Measurements from ENCODE around the gene RNF227. TPM values are rescaled to one million over a fixed set of nuclear protein-coding genes. Genes with fewer than 3 reads are reported as not detected.
A peak's percentile ranks its signal among the peaks of the same experiment; 100 is the strongest.

Gene RNF227
- total and polyA plus RNA-seq, 2 of the 8 experiments (the other 6 are each of a cell fraction or from before 2014, with no cell fraction given), result 0.63 to 1.7 TPM

GRCh38 chr17:7915179-7915610 is 894 bp downstream of the RNF227 start:
- Histone ChIP-seq H3K23me2 (ENCODE audit: low read depth, low read length) (peaks cover 7% of the 10 kb centered on the region), H4K91ac (replicated peaks; ENCODE audit: insufficient read length, low read length) (no peak overlapping the region), H3K56ac (replicated peaks; ENCODE audit: insufficient read length, low read depth, low read length) (no peak overlapping the region), H3K9me3 (ENCODE audit: insufficient read depth in 2 of 2, low read depth in 1 of 2, low read length in 1 of 2) (no peaks in the 10 kb centered on the region), H2BK20ac (ENCODE audit: low read length) (no peak overlapping the region), H3K79me2 (ENCODE audit: control insufficient read depth in 1 of 2, insufficient read depth in 2 of 2, low read length in 2 of 2) (no peaks in the 10 kb centered on the region), H2BK12ac (ENCODE audit: low read depth, low read length) (no peak overlapping the region), H3K27me3 (replicated peaks in 1 of 4; ENCODE audit: control insufficient read depth in 3 of 4, extremely low read depth in 1 of 4, insufficient read depth in 3 of 4, low read length in 3 of 4) (peaks cover 10 to 30% (median 26%) of the 10 kb centered on the region in 4 experiments), H3K23ac (ENCODE audit: insufficient read length) (no peak overlapping the region), H2BK5ac (ENCODE audit: low read depth, low read length) (no peak overlapping the region), H2AFZ (ENCODE audit: low read length) (0 out of 2 replicates have a peak overlapping the region, but pooled peaks have one; percentile 58), H3K9ac (replicated peaks in 1 of 4; ENCODE audit: extremely low read depth in 1 of 4, low read depth in 3 of 4, low read length in 3 of 4) (no peak overlapping the region), H4K5ac (ENCODE audit: insufficient read length, low read depth, low read length) (no peak overlapping the region), H3K36me3 (ENCODE audit: control insufficient read depth in 2 of 4, insufficient read depth in 4 of 4, low read length in 3 of 4) (peaks cover 0 to 3% (median 0%) of the 10 kb centered on the region in 4 experiments; a peak in 3 of 8 replicates), H4K8ac (ENCODE audit: extremely low read depth, insufficient read depth, low read length) (no peak overlapping the region), H3K4me3 (ENCODE audit: extremely low read depth in 1 of 4, insufficient read depth in 2 of 4, low read depth in 3 of 4, low read length in 4 of 4) (peak overlapping the region; percentile 30 to 53 (median 37); a peak in 7 of 8 replicates), H3K27ac (ENCODE audit: low read depth, low read length) (no peak overlapping the region), H2AK5ac (ENCODE audit: low read depth, low read length) (no peak overlapping the region), H3K14ac (ENCODE audit: insufficient read length) (no peak overlapping the region), H4K20me1 (replicated peaks in 1 of 2; ENCODE audit: control insufficient read depth in 1 of 2, insufficient read depth in 2 of 2, low read length in 2 of 2) (peaks cover 0 to 2% of the 10 kb centered on the region in 2 experiments), H3K4ac (replicated peaks; ENCODE audit: insufficient read length, low read depth, low read length) (no peak overlapping the region), H3K79me1 (ENCODE audit: low read depth, low read length) (no peaks in the 10 kb centered on the region), H3K4me1 (replicated peaks in 1 of 4; ENCODE audit: control insufficient read depth in 3 of 4, insufficient read depth in 4 of 4, low read length in 3 of 4) (peaks cover 0 to 6% (median 6%) of the 10 kb centered on the region in 4 experiments; a peak in 5 of 7 replicates), H2BK120ac (replicated peaks; ENCODE audit: low read depth, low read length) (no peak overlapping the region), H3K18ac (ENCODE audit: extremely low read depth, low read length) (no peak overlapping the region), H2BK15ac (ENCODE audit: low read length) (no peak overlapping the region), H3K4me2 (ENCODE audit: insufficient read depth in 1 of 2, low read depth in 2 of 2, low read length in 2 of 2) (peak overlapping the region; percentile 85 to 88)
- POLR2A ChIA-PET (ENCODE audit: partially characterized antibody), result interaction anchor here (0.6 to 2.0 kb wide), 6 partner anchors 11 to 126 kb away, joined by 3 to 9 read pairs (median 3); partner anchors contain the start of genes CNTROB and TRAPPC1
- WGBS, 2 experiments (ENCODE audit: extremely low coverage in 1 of 2, insufficient coverage in 1 of 2, insufficient read length in 1 of 2, insufficient replicate concordance in 2 of 2, low coverage in 1 of 2, low lambda C conversion rate in 2 of 2, missing lambda C conversion rate in 1 of 2), result 23% methylated on average over 15 of the region's 15 CpGs; no CpG with 5 or more reads in 1 of the 2 experiments
- DNase-seq (ENCODE audit: low read depth in 1 of 2, low spot score in 2 of 2) (no peak), FAIRE-seq (peak; percentile 39)
- TF ChIP-seq SIX5 (IDR thresholded peaks at IDR 0.05; ENCODE audit: low read depth, low read length) (no peak), NRF1 (IDR thresholded peaks at IDR 0.05; ENCODE audit: low read depth, low read length) (no peak), CHD2 (IDR thresholded peaks at IDR 0.05; ENCODE audit: low read length) (no peak)
- TF ChIP-seq, protein P1, sequence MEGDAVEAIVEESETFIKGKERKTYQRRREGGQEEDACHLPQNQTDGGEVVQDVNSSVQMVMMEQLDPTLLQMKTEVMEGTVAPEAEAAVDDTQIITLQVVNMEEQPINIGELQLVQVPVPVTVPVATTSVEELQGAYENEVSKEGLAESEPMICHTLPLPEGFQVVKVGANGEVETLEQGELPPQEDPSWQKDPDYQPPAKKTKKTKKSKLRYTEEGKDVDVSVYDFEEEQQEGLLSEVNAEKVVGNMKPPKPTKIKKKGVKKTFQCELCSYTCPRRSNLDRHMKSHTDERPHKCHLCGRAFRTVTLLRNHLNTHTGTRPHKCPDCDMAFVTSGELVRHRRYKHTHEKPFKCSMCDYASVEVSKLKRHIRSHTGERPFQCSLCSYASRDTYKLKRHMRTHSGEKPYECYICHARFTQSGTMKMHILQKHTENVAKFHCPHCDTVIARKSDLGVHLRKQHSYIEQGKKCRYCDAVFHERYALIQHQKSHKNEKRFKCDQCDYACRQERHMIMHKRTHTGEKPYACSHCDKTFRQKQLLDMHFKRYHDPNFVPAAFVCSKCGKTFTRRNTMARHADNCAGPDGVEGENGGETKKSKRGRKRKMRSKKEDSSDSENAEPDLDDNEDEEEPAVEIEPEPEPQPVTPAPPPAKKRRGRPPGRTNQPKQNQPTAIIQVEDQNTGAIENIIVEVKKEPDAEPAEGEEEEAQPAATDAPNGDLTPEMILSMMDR (IDR thresholded peaks at IDR 0.05; ENCODE audit: control extremely low read depth in 1 of 3, insufficient read depth in 1 of 3, low read depth in 1 of 3, low read length in 3 of 3), result no peak
- CTCF ChIA-PET (ENCODE audit: partially characterized antibody), result interaction anchor here (0.6 to 6.9 kb wide), 7 partner anchors 12 to 159 kb away, joined by 3 to 64 read pairs (median 4); no protein-coding TSS in a partner anchor

All from H1 (cell line).